Measurements from ENCODE around the gene CHST4. TPM values are rescaled to one million over a fixed set of nuclear protein-coding genes. Genes with fewer than 3 reads are reported as not detected.

CHST4 gene
- polyA plus RNA-seq, 3 donors: not detected

DNA sequence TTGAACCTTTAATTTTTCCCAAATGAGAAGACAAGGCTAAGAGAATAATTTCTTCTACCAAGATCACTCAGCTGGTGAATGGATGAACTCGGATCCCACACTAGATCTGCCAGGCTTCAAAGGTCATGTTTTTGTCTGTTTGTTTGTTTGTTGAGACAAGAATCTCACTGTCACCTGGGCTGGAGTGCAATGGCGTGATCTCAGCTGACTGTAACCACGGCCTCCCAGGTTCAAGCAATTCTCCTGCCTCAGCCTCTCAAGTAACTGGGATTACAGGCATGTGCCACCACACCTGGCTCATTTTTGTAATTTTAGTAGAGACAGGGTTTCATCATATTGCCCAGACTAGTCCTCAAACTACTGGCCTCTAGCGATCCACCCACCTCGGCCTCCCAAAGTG lies 43.7 kb upstream of the CHST4 start:
- Histone ChIP-seq H2AFZ (ENCODE audit: insufficient read depth, low read depth, low read length, poor library complexity, severe bottlenecking) (no peak overlapping the region), H3K4me2 (replicated peaks; ENCODE audit: extremely low read depth, low read length, poor library complexity, severe bottlenecking) (no peak overlapping the region), H3K79me2 (ENCODE audit: insufficient read depth, low read length) (no peaks in the 10 kb centered on the region), H3K4me3 (replicated peaks in 1 of 3; ENCODE audit: low read depth in 2 of 3, low read length in 3 of 3) (no peak overlapping the region), H3K4me1 (ENCODE audit: control insufficient read depth in 1 of 2, insufficient read depth in 2 of 2, low read length in 2 of 2) (peaks cover 10 to 20% of the 10 kb centered on the region in 2 donors), H3K36me3 (replicated peaks in 1 of 2; ENCODE audit: control insufficient read depth in 1 of 2, insufficient read depth in 2 of 2, low read length in 2 of 2) (peaks cover 0 to 5% of the 10 kb centered on the region in 2 donors), H3K27me3 (ENCODE audit: control insufficient read depth in 2 of 2, insufficient read depth in 2 of 2, low read length in 2 of 2) (no peaks in the 10 kb centered on the region), H3K27ac (ENCODE audit: low read depth in 1 of 2, low read length in 2 of 2) (no peak overlapping the region), H3K9ac (ENCODE audit: insufficient read depth, low read length, poor library complexity, severe bottlenecking) (no peak overlapping the region), H3K9me3 (replicated peaks in 1 of 2; ENCODE audit: control insufficient read depth in 1 of 2, insufficient read depth in 1 of 2, low read length in 2 of 2) (no peaks in the 10 kb centered on the region), H4K20me1 (ENCODE audit: insufficient read depth, low read length) (no peaks in the 10 kb centered on the region)
- Mint-ChIP-seq H3K4me1 (peaks cover 17% of the 10 kb centered on the region), H3K36me3 (peaks cover 5 to 9% of the 10 kb centered on the region in 2 donors), H3K27ac (no peak overlapping the region), H3K27me3 (ENCODE audit: low read depth in 3 of 3) (peaks cover 1 to 5% (median 3%) of the 10 kb centered on the region in 3 donors), H3K4me3 (no peak overlapping the region), H3K9me3 (peaks cover 4 to 6% (median 4%) of the 10 kb centered on the region in 7 donors)
- no CpG with 5 or more reads among the region's 5 CpGs for WGBS (ENCODE audit: insufficient coverage)
- TF ChIP-seq, protein P1, sequence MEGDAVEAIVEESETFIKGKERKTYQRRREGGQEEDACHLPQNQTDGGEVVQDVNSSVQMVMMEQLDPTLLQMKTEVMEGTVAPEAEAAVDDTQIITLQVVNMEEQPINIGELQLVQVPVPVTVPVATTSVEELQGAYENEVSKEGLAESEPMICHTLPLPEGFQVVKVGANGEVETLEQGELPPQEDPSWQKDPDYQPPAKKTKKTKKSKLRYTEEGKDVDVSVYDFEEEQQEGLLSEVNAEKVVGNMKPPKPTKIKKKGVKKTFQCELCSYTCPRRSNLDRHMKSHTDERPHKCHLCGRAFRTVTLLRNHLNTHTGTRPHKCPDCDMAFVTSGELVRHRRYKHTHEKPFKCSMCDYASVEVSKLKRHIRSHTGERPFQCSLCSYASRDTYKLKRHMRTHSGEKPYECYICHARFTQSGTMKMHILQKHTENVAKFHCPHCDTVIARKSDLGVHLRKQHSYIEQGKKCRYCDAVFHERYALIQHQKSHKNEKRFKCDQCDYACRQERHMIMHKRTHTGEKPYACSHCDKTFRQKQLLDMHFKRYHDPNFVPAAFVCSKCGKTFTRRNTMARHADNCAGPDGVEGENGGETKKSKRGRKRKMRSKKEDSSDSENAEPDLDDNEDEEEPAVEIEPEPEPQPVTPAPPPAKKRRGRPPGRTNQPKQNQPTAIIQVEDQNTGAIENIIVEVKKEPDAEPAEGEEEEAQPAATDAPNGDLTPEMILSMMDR (IDR thresholded peaks at IDR 0.05): no peak
- intact Hi-C loops (cut with micrococcal nuclease): no loop called here
- DNase-seq: no peak

DNA sequence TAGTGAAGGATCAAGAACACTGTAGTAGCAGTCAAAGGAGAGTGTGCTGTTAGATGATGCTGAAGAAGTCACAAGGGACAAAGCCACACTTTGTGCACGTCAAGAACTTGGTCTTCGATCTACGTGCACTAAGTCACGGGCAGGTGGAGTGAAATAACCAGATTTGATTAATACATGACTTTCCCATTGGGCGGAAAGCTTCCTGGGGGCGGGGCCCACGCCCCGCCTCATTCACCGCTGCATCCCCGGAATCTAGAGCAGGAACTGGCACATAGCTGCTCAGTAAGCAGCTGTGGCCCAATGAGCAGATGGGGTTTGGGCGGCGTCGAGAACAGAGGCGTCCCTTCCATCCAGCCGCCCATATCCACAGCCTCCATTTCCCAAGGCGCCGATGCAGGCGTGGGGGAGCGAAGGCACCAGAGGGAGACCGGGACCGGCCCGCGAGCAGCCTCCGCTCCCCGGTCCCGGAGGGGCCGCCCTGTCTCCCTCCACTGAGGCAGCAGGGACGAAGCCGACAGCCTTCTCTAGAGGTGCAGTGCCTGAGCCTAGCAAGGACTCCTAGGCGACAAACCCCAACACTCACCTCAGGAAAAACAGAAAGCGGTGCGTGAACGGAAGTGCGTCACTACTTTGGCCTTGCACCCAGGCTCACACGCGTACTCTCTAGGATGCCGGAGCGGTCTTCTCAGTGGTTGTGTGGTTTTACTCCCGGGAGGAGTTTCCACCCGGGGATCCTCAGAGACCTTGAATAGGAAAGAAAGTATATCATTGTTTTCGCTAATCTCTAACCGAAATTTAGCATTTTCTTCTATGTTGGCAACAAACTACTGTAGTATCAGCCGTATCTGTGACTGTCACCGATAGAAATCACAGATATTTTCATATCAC lies 42.0 kb upstream of the CHST4 start:
- Histone ChIP-seq H3K36me3 (replicated peaks in 1 of 2; ENCODE audit: control insufficient read depth in 1 of 2, insufficient read depth in 2 of 2, low read length in 2 of 2) (no peaks in the 10 kb centered on the region), H4K20me1 (ENCODE audit: insufficient read depth, low read length) (no peaks in the 10 kb centered on the region), H3K27ac (ENCODE audit: low read depth in 1 of 2, low read length in 2 of 2) (peak overlapping the region; percentile 94 to 95), H3K4me2 (replicated peaks; ENCODE audit: extremely low read depth, low read length, poor library complexity, severe bottlenecking) (peak overlapping the region; percentile 71), H3K9ac (ENCODE audit: insufficient read depth, low read length, poor library complexity, severe bottlenecking) (peak overlapping the region; percentile 83), H3K9me3 (replicated peaks in 1 of 2; ENCODE audit: control insufficient read depth in 1 of 2, insufficient read depth in 1 of 2, low read length in 2 of 2) (no peaks in the 10 kb centered on the region), H2AFZ (ENCODE audit: insufficient read depth, low read depth, low read length, poor library complexity, severe bottlenecking) (peak overlapping the region; percentile 87), H3K27me3 (ENCODE audit: control insufficient read depth in 2 of 2, insufficient read depth in 2 of 2, low read length in 2 of 2) (no peaks in the 10 kb centered on the region), H3K4me1 (ENCODE audit: control insufficient read depth in 1 of 2, insufficient read depth in 2 of 2, low read length in 2 of 2) (peaks cover 10 to 20% of the 10 kb centered on the region in 2 donors), H3K4me3 (replicated peaks in 1 of 3; ENCODE audit: low read depth in 2 of 3, low read length in 3 of 3) (peak overlapping the region; percentile 50 to 93 (median 84)), H3K79me2 (ENCODE audit: insufficient read depth, low read length) (no peaks in the 10 kb centered on the region)
- Mint-ChIP-seq H3K36me3 (no peaks in the 10 kb centered on the region), H3K27ac (peak overlapping the region; percentile 83 to 92 (median 89)), H3K4me1 (peaks cover 17% of the 10 kb centered on the region), H3K27me3 (ENCODE audit: low read depth in 3 of 3) (peaks cover 1 to 5% (median 3%) of the 10 kb centered on the region in 3 donors), H3K4me3 (peak overlapping the region; percentile 82 to 90), H3K9me3 (peaks cover 4 to 6% (median 4%) of the 10 kb centered on the region in 7 donors)
- TF ChIP-seq, protein P1 (IDR thresholded peaks at IDR 0.05): no peak
- peak; percentile 75 to 88 (median 76) for DNase-seq
- intact Hi-C loops (cut with micrococcal nuclease): loop anchor here in 1 of 2 donors (2.0 kb wide), 1 partner anchor 21 kb away; the partner anchor contains the start of gene ZNF23
- 0% methylated on average over 33 of the region's 44 CpGs for WGBS (ENCODE audit: insufficient coverage)

Data from CD14-positive monocyte (primary cell).